Spleen (tissue), 11 donors: ENCODE measurements around the gene CRPPA. TPM values are rescaled to one million over a fixed set of nuclear protein-coding genes. Genes with fewer than 3 reads are reported as not detected.

Experiments used
- DNase-seq: peaks from one replicate; pipeline ENCODE4 v3.0.0-alpha.2; 2020
- H3K27ac ChIP-seq, 8 donors: fragments of 200-600 bp; sonication (generic) in 7 of 8; 1 replicate in 4 of 8; 2 replicates in 4 of 8; pipeline versions ENCODE4 v1.5.0 to v1.8.0; 2016 to 2021; ENCODE audit warnings: inconsistent platforms in 4 of 8, mild to moderate bottlenecking in 4 of 8, moderate library complexity in 1 of 8
- H3K27me3 ChIP-seq, 7 donors: fragments of 200-600 bp; sonication (generic) in 6 of 7; replicated peaks in 1 of 7; 1 replicate in 4 of 7; 2 replicates in 3 of 7; pipeline versions ENCODE4 v1.5.0 to v1.8.0; 2016 to 2021; ENCODE audit warnings: inconsistent platforms in 3 of 7, mild to moderate bottlenecking in 1 of 7
- H3K36me3 ChIP-seq, 6 donors: fragments of 200-600 bp; sonication (generic) in 5 of 6; 1 replicate in 4 of 6; 2 replicates in 2 of 6; pipeline versions ENCODE4 v1.5.0 to v1.8.0; 2016 to 2021; ENCODE audit warnings: inconsistent platforms in 2 of 6
- H3K4me1 ChIP-seq, 6 donors: fragments of 200-600 bp; sonication (generic) in 5 of 6; 1 replicate in 3 of 6; 2 replicates in 3 of 6; pipeline versions ENCODE4 v1.5.0 to v1.8.0; 2016 to 2021; ENCODE audit warnings: inconsistent platforms in 3 of 6
- H3K4me3 ChIP-seq, 8 donors: fragments of 200-600 bp; sonication (generic) in 7 of 8; 1 replicate in 4 of 8; 2 replicates in 4 of 8; pipeline versions ENCODE4 v1.5.0 to v1.8.0; 2016 to 2021; ENCODE audit warnings: inconsistent platforms in 4 of 8, mild to moderate bottlenecking in 4 of 8, moderate library complexity in 2 of 8
- H3K9me3 ChIP-seq, 8 donors: fragments of 200-600 bp; sonication (generic) in 7 of 8; 1 replicate in 4 of 8; 2 replicates in 4 of 8; pipeline versions ENCODE4 v1.5.0 to v1.8.0; 2016 to 2021; ENCODE audit warnings: inconsistent platforms in 4 of 8
- CTCF ChIP-seq, 11 experiments: fragments of 200-600 bp in 7 of 11; fragments of 450-650 bp in 4 of 11; sonication (generic) in 4 of 11; IDR thresholded peaks in 8 of 11; conservative IDR thresholded peaks in 3 of 11; 1 replicate in 7 of 11; 2 replicates in 4 of 11; pipeline versions ENCODE4 v1.4.0 to v1.8.0; 2016 to 2021; ENCODE audit warnings: antibody characterized with exemption in 11 of 11, inconsistent platforms in 4 of 11, mild to moderate bottlenecking in 1 of 11
- POLR2A ChIP-seq, 3 donors: fragments of 450-650 bp; IDR thresholded peaks; one replicate each; pipeline ENCODE4 v1.5.1; 2017; ENCODE audit warnings: antibody characterized with exemption in 3 of 3, mild to moderate bottlenecking in 1 of 3
- POLR2AphosphoS5 ChIP-seq, 3 donors: sonication (generic); formaldehyde crosslinking; IDR thresholded peaks; one replicate each; pipeline ENCODE4 v1.5.1; 2017; ENCODE audit warnings: antibody characterized with exemption in 3 of 3
- WGBS, 5 donors: extraction: QIAGEN DNeasy Blood & Tissue Kit in 3 of 5; methylation state at CpG; one replicate each; pipeline versions ENCODE4 v1.1.5 to v1.1.7; 2013 to 2018; 5-methylcytosine and 5-hydroxymethylcytosine counted together
- intact Hi-C: fragments of 100-400 bp; cut with DNase I; formaldehyde crosslinking; loops from one replicate; pipeline ENCODE4 v1.15.0; 2023; ENCODE audit warnings: low total_unique reads
- polyA plus RNA-seq, 3 donors: library from polyadenylated mRNA; stranded (reverse); fragments of 200-250 nt; gene quantifications; one replicate each; pipeline ENCODE4 v1.2.1, GENCODE V29; 2013
- total RNA-seq, 7 donors: library from RNA; depleted of rRNA in 3 of 7; stranded (reverse); fragments of >200 nt in 3 of 7; fragmentation: NEBNext Ultra II Directional in 4 of 7; extraction: Animal tissue kit (Norgen Biotek cat#: 25700) in 4 of 7; gene quantifications; one replicate each; pipeline versions ENCODE4 v1.1.0 to v1.2.1, GENCODE V29; 2016 to 2021
- donor health status: healthy with polysubstance abuse.
- donor health status: DM: no; HTN: no; CAD: no; lungs with moderate emphysema.
- donor health status: DM: no; HTN: no; CAD: no.
- donor health status: Bipolar disorder and iron deficiency.
- donor health status: healthy.
- donor health status: DM: no; HTN: no; CAD: no.
- donor health status: DM: yes; HTN: yes; CAD: no.

Gene CRPPA
- total and polyA plus RNA-seq, 10 donors = 0.15 to 3.1 (median 0.84) TPM

GRCh38 chr7:16409777-16410176 is 11.6 kb downstream of the CRPPA start:
- intact Hi-C loops = no loop called here
- H3K27ac ChIP-seq = no peak overlapping the region
- H3K9me3 ChIP-seq = no peaks in the 10 kb centered on the region
- DNase-seq = no peak
- no peaks in the 10 kb centered on the region for H3K36me3 ChIP-seq
- TF ChIP-seq POLR2AphosphoS5 (IDR thresholded peaks at IDR 0.05) (no peak), POLR2A (IDR thresholded peaks at IDR 0.05) (no peak)
- no peaks in the 10 kb centered on the region for H3K27me3 ChIP-seq
- H3K4me3 ChIP-seq = no peak overlapping the region
- H3K4me1 ChIP-seq = no peaks in the 10 kb centered on the region

GRCh38 chr7:16404636-16405035 is 16.7 kb downstream of the CRPPA start:
- intact Hi-C loops = no loop called here
- TF ChIP-seq POLR2AphosphoS5 (IDR thresholded peaks at IDR 0.05) (no peak), CTCF (IDR thresholded peaks at IDR 0.05 in 8 of 11, conservative IDR thresholded peaks at IDR 0.05 in 3 of 11) (no peak), POLR2A (IDR thresholded peaks at IDR 0.05) (no peak)

GRCh38 chr7:16403475-16403874 is 17.9 kb downstream of the CRPPA start:
- WGBS, 5 donors = 84 to 97% (median 91%) methylated on average over 1 of the region's 1 CpG
- intact Hi-C loops = no loop called here
- Histone ChIP-seq H3K27ac (no peak overlapping the region), H3K4me3 (no peak overlapping the region), H3K9me3 (peaks cover 0 to 53% (median 31%) of the 10 kb centered on the region in 8 donors), H3K4me1 (no peaks in the 10 kb centered on the region), H3K27me3 (no peaks in the 10 kb centered on the region), H3K36me3 (no peaks in the 10 kb centered on the region)
- no peak for DNase-seq
- TF ChIP-seq POLR2AphosphoS5 (IDR thresholded peaks at IDR 0.05) (no peak), CTCF (IDR thresholded peaks at IDR 0.05 in 8 of 11, conservative IDR thresholded peaks at IDR 0.05 in 3 of 11) (no peak)

More at GRCh38 chr7:16404636-16405035, 16.7 kb downstream of the CRPPA start:
- H3K36me3 ChIP-seq = no peaks in the 10 kb centered on the region
- DNase-seq = no peak
- WGBS, 5 donors = 85 to 100% (median 90%) methylated on average over 1 of the region's 1 CpG
- H3K4me1 ChIP-seq = no peaks in the 10 kb centered on the region
- H3K27ac ChIP-seq = no peak overlapping the region
- H3K4me3 ChIP-seq = no peak overlapping the region
- H3K27me3 ChIP-seq = no peaks in the 10 kb centered on the region
- H3K9me3 ChIP-seq = peaks cover 0 to 41% (median 24%) of the 10 kb centered on the region in 8 donors

- Histone ChIP-seq H3K4me3 (no peak overlapping the region), H3K36me3 (no peaks in the 10 kb centered on the region), H3K27ac (no peak overlapping the region), H3K4me1 (no peaks in the 10 kb centered on the region), H3K27me3 (no peaks in the 10 kb centered on the region), H3K9me3 (peaks cover 0 to 58% (median 33%) of the 10 kb centered on the region in 8 donors)
- DNase-seq = no peak
- 84 to 100% (median 93%) methylated on average over 1 of the region's 1 CpG for WGBS, 5 donors
- TF ChIP-seq POLR2AphosphoS5 (IDR thresholded peaks at IDR 0.05) = no peak
- TF ChIP-seq CTCF (IDR thresholded peaks at IDR 0.05 in 8 of 11, conservative IDR thresholded peaks at IDR 0.05 in 3 of 11) = no peak
- TF ChIP-seq POLR2A (IDR thresholded peaks at IDR 0.05) = no peak
- intact Hi-C loops = no loop called here
These were observed 18.4 kb downstream of the CRPPA start for GRCh38 chr7:16402940-16403339.

- intact Hi-C loops = no loop called here
- Histone ChIP-seq H3K27me3 (no peaks in the 10 kb centered on the region), H3K9me3 (peaks cover 0 to 61% (median 33%) of the 10 kb centered on the region in 8 donors), H3K36me3 (no peaks in the 10 kb centered on the region), H3K4me1 (no peaks in the 10 kb centered on the region), H3K4me3 (no peak overlapping the region), H3K27ac (no peak overlapping the region)
- TF ChIP-seq POLR2A (IDR thresholded peaks at IDR 0.05) (no peak), CTCF (IDR thresholded peaks at IDR 0.05 in 8 of 11, conservative IDR thresholded peaks at IDR 0.05 in 3 of 11) (no peak), POLR2AphosphoS5 (IDR thresholded peaks at IDR 0.05) (no peak)
- no peak for DNase-seq
These were observed 19.2 kb downstream of the CRPPA start for GRCh38 chr7:16402091-16402490.
